Neuronal stem cell (in vitro differentiated cells): Measurements from ENCODE around the gene GGTLC2.
"Not testable (repeated sequence)": the region's sequence is repeated elsewhere in the genome, so short reads cannot be mapped to it uniquely, and the experiment has no call there.

Experiments used
- DNase-seq: peaks from one replicate; pipeline ENCODE4 v3.0.0-alpha.2; 2013; ENCODE audit warnings: low spot score
- H2AFZ ChIP-seq: one replicate; pipeline ENCODE4 v1.6.1; 2013; ENCODE audit warnings: mild to moderate bottlenecking, low read length, inconsistent platforms
- H2AK5ac ChIP-seq: 2 replicates; pipeline ENCODE4 v1.6.1; 2013; ENCODE audit warnings: low read depth, mild to moderate bottlenecking, inconsistent platforms, low read length, moderate library complexity, mixed read lengths
- H2BK120ac ChIP-seq: 2 replicates; pipeline ENCODE4 v1.6.1; 2013; ENCODE audit warnings: low read depth, mild to moderate bottlenecking, inconsistent platforms, low read length, moderate library complexity, mixed read lengths
- H2BK12ac ChIP-seq: one replicate; pipeline ENCODE4 v1.6.1; 2013; ENCODE audit warnings: low read length, inconsistent platforms
- H2BK15ac ChIP-seq: 2 replicates; pipeline ENCODE4 v1.6.1; 2013; ENCODE audit warnings: mild to moderate bottlenecking, low read length, inconsistent platforms, mixed read lengths
- H2BK5ac ChIP-seq: one replicate; pipeline ENCODE4 v1.6.1; 2013; ENCODE audit warnings: inconsistent platforms, mild to moderate bottlenecking, low read length, moderate library complexity
- H3K14ac ChIP-seq: one replicate; pipeline ENCODE4 v1.6.1; 2013; ENCODE audit warnings: low read length, inconsistent platforms
- H3K18ac ChIP-seq: 2 replicates; pipeline ENCODE4 v1.6.1; 2013; ENCODE audit warnings: low read length, inconsistent platforms
- H3K23ac ChIP-seq: 2 replicates; pipeline ENCODE4 v1.6.1; 2013; ENCODE audit warnings: low read depth, mild to moderate bottlenecking, mixed read lengths, low read length, inconsistent platforms; ENCODE audit not compliant: poor library complexity
- H3K27ac ChIP-seq: replicated peaks from 3 replicates; pipeline ENCODE4 v1.5.1; 2013; ENCODE audit warnings: low read length, inconsistent platforms
- H3K27me3 ChIP-seq, 3 experiments: 2 replicates each; pipeline ENCODE4 v1.6.1; 2013; ENCODE audit warnings: low read length in 3 of 3, mild to moderate bottlenecking in 2 of 3, inconsistent platforms in 1 of 3, low read depth in 1 of 3, mixed read lengths in 1 of 3, moderate library complexity in 1 of 3; ENCODE audit not compliant: control insufficient read depth in 3 of 3, insufficient read depth in 3 of 3
- H3K36me3 ChIP-seq, 2 donors: replicated peaks in 1 of 2; 2 replicates each; pipeline ENCODE4 v1.6.1; 2013; ENCODE audit warnings: low read length in 2 of 2; ENCODE audit not compliant: control insufficient read depth in 2 of 2, insufficient read depth in 2 of 2
- H3K4ac ChIP-seq: 2 replicates; pipeline ENCODE4 v1.6.1; 2013; ENCODE audit warnings: inconsistent platforms, mild to moderate bottlenecking, low read length, moderate library complexity
- H3K4me1 ChIP-seq, 2 donors: 1 replicate in 1 of 2; 2 replicates in 1 of 2; pipeline ENCODE4 v1.6.1; 2013; ENCODE audit warnings: low read length in 2 of 2, low read depth in 1 of 2; ENCODE audit not compliant: control insufficient read depth in 2 of 2, insufficient read depth in 1 of 2
- H3K4me2 ChIP-seq: one replicate; pipeline ENCODE4 v1.6.1; 2013; ENCODE audit warnings: mild to moderate bottlenecking, low read length, inconsistent platforms; ENCODE audit not compliant: insufficient read depth, poor library complexity, severe bottlenecking
- H3K4me3 ChIP-seq, 2 donors: 2 replicates each; pipeline ENCODE4 v1.5.1; 2013; ENCODE audit warnings: low read length in 2 of 2, mild to moderate bottlenecking in 2 of 2, inconsistent platforms in 1 of 2, moderate library complexity in 1 of 2
- H3K79me1 ChIP-seq: one replicate; pipeline ENCODE4 v1.6.1; 2013; ENCODE audit warnings: low read depth, mild to moderate bottlenecking, inconsistent platforms, low read length, moderate library complexity
- H3K9ac ChIP-seq: one replicate; pipeline ENCODE4 v1.6.1; 2013; ENCODE audit warnings: mild to moderate bottlenecking, low read depth, low read length, inconsistent platforms; ENCODE audit not compliant: poor library complexity
- H3K9me3 ChIP-seq, 2 donors: replicated peaks in 1 of 2; 2 replicates each; pipeline versions ENCODE3 to v1.6.1; 2013; ENCODE audit warnings: low read length in 2 of 2, mild to moderate bottlenecking in 2 of 2, inconsistent platforms in 1 of 2, low read depth in 1 of 2, mixed read lengths in 1 of 2, moderate library complexity in 1 of 2; ENCODE audit not compliant: control insufficient read depth in 2 of 2, insufficient read depth in 1 of 2
- H4K8ac ChIP-seq: one replicate; pipeline ENCODE4 v1.6.1; 2013; ENCODE audit warnings: low read depth, mild to moderate bottlenecking, inconsistent platforms, low read length, moderate library complexity
- H4K91ac ChIP-seq: one replicate; pipeline ENCODE4 v1.6.1; 2013; ENCODE audit warnings: low read length, low read depth, mild to moderate bottlenecking, inconsistent platforms; ENCODE audit not compliant: poor library complexity
- WGBS, 2 donors: extraction: QIAGEN DNeasy Blood & Tissue Kit; methylation state at CpG; one replicate each; pipeline ENCODE4 v1.1.7; 2013; ENCODE audit warnings: missing lambda C conversion rate in 2 of 2, mixed read lengths in 1 of 2; ENCODE audit not compliant: insufficient read length in 2 of 2, insufficient replicate concordance in 1 of 2; ENCODE audit errors: extremely low coverage in 2 of 2; 5-methylcytosine and 5-hydroxymethylcytosine counted together

Gene GGTLC2

GRCh38 chr22:22653677-22654381 is 9.4 kb downstream of the GGTLC2 start:
- not testable (repeated sequence) for H3K23ac ChIP-seq, H3K4me2 ChIP-seq, H2BK5ac ChIP-seq, H3K36me3 ChIP-seq, H2AFZ ChIP-seq, H3K14ac ChIP-seq, H3K9me3 ChIP-seq, H3K4ac ChIP-seq, H2AK5ac ChIP-seq, H3K79me1 ChIP-seq, H3K4me3 ChIP-seq, H3K4me1 ChIP-seq, H3K9ac ChIP-seq, H4K91ac ChIP-seq, H2BK120ac ChIP-seq, H2BK12ac ChIP-seq, H4K8ac ChIP-seq, H2BK15ac ChIP-seq, H3K27ac ChIP-seq, H3K27me3 ChIP-seq, DNase-seq, H3K18ac ChIP-seq
- WGBS, 2 donors, result no CpG with 5 or more reads among the region's 13 CpGs

DNA sequence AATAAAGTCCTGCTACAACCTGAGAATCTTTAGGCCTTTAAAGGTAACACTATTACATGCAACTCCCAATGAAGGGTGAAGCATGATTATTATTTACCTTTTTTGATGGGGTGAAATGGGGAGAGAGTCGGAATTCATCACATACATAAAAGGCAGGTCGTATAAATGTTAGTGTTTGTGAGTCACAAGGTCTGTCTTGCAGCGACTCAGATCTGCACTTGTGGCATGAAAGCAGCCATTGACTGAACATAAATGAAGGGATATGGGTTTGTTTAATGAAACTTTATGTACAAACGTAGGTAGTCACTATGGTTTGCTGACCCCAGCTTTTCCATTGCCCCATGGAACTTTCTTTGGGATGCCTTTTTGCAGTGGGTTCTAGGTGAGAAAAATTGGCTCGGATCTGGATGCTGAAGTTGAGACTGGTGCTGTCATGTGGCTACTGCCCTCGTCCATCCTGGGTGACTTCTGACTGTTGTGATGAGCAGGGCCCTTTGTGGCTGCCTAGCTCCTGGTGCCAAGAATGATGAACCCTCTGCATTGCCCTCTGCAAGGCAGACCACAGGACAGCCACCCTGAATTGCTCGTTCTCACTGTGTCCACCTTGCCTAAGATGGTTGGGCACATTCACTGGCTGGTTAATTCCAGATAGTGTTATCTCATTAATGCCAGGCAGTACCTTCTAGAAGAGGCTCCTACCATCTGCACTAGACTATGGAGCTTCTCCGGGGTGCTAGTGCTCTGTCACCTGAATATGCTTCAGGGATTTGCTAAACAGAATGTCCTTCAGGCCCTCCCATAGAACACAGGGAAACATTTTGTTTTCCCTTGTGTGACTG is 11.3 kb downstream of the GGTLC2 start:
- Histone ChIP-seq H3K4me3 (no peak overlapping the region), H4K91ac (no peak overlapping the region), H3K27me3 (peaks cover 0 to 9% (median 2%) of the 10 kb centered on the region in 3 experiments), H4K8ac (no peak overlapping the region), H3K14ac (no peak overlapping the region), H2BK5ac (no peak overlapping the region), H2AFZ (no peak overlapping the region), H2AK5ac (no peak overlapping the region), H2BK15ac (no peak overlapping the region), H3K79me1 (peaks cover 1% of the 10 kb centered on the region), H3K4me1 (no peaks in the 10 kb centered on the region), H3K27ac (no peak overlapping the region), H3K4ac (no peak overlapping the region), H2BK12ac (no peak overlapping the region), H3K18ac (no peak overlapping the region), H3K23ac (no peak overlapping the region), H3K4me2 (no peak overlapping the region), H3K9me3 (no peaks in the 10 kb centered on the region), H2BK120ac (no peak overlapping the region), H3K36me3 (no peaks in the 10 kb centered on the region), H3K9ac (no peak overlapping the region)
- DNase-seq, result no peak
- WGBS, 2 donors, result no CpG with 5 or more reads among the region's 8 CpGs

GRCh38 chr22:22657712-22658111 is 13.3 kb downstream of the GGTLC2 start:
- DNase-seq, result no peak
- Histone ChIP-seq H3K9me3 (no peaks in the 10 kb centered on the region), H2AK5ac (no peak overlapping the region), H2BK5ac (no peak overlapping the region), H2BK15ac (no peak overlapping the region), H3K18ac (no peak overlapping the region), H2BK120ac (no peak overlapping the region), H3K27ac (no peak overlapping the region), H3K79me1 (peaks cover 1% of the 10 kb centered on the region), H4K91ac (no peak overlapping the region), H3K36me3 (no peaks in the 10 kb centered on the region), H3K9ac (no peak overlapping the region), H3K23ac (no peak overlapping the region), H3K4me2 (no peak overlapping the region), H3K4me3 (no peak overlapping the region), H2BK12ac (no peak overlapping the region), H3K4me1 (no peaks in the 10 kb centered on the region), H3K4ac (no peak overlapping the region), H2AFZ (no peak overlapping the region), H3K14ac (no peak overlapping the region), H3K27me3 (peaks cover 0 to 12% (median 2%) of the 10 kb centered on the region in 3 experiments), H4K8ac (no peak overlapping the region)
- WGBS, 2 donors, result no CpG with 5 or more reads among the region's 1 CpG

GRCh38 chr22:22661275-22661674 is 16.9 kb downstream of the GGTLC2 start:
- Histone ChIP-seq H2BK5ac (no peak overlapping the region), H3K4me1 (no peaks in the 10 kb centered on the region), H2BK12ac (no peak overlapping the region), H3K4me3 (no peak overlapping the region), H3K9ac (no peak overlapping the region), H2AFZ (no peak overlapping the region), H4K8ac (no peak overlapping the region), H3K18ac (no peak overlapping the region), H3K4me2 (no peak overlapping the region), H2BK120ac (no peak overlapping the region), H3K9me3 (no peaks in the 10 kb centered on the region), H3K27me3 (peaks cover 0 to 12% (median 2%) of the 10 kb centered on the region in 3 experiments), H3K36me3 (no peaks in the 10 kb centered on the region), H3K27ac (no peak overlapping the region), H4K91ac (no peak overlapping the region), H2AK5ac (no peak overlapping the region), H2BK15ac (no peak overlapping the region), H3K79me1 (no peaks in the 10 kb centered on the region), H3K23ac (peak overlapping the region; percentile 82), H3K14ac (no peak overlapping the region), H3K4ac (peak overlapping the region; percentile 69)
- no peak for DNase-seq
- no CpG with 5 or more reads among the region's 4 CpGs for WGBS, 2 donors
